ENCODE measurements around the gene SLC22A14. TPM values are rescaled to one million over a fixed set of nuclear protein-coding genes. Genes with fewer than 3 reads are reported as not detected.
"Not testable (repeated sequence)": the region's sequence is repeated elsewhere in the genome, so short reads cannot be mapped to it uniquely, and the experiment has no call there.

SLC22A14 gene
- total RNA-seq, 4 donors from 2014 or later: 5.0 TPM; not detected in 3

DNA sequence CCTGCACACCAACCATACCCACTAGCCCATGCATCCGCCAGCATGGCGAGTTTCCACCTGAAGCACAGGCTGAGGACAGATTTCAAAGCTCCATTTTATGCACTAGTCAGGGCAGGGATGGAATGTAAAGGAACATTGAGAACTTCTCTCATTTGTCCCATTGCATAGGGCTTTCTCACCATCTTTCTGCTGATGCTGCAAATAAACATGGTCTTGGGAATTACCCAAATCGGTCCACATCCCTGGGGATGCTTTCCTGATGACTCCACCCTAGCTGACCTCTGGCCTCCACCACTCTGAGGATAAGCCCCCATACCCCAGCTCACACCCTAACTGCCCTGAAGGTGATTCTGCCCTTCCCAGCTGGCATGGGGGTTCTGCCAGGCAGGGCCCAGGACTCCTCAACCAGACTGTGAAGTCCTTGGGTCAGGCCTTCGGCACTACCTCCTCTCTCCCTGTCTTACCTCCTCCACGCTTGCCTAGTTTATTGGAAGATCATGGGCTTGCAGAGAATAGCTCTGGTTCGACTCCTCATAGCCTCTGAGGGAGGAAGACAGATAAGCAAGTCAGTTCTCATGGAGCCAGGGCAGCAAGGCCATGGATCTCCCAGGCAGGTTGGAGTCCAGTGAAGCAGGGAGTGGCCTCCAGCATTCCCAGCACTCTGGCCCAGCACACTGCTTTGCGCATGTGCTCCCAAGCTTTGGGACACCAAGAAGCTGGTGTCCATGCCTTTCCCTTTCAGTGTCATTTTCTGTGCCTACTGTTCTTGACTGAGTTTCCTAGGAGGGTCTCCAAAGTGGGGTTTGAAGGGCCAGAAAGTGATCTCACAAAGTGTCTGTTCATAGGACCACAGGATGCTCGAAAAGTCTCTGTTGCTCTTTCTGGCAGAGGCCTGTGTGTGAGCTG lies 36.9 kb downstream of the SLC22A14 start:
- H3K4me1 ChIP-seq: no peaks in the 10 kb centered on the region
- TF ChIP-seq CTCF (IDR thresholded peaks at IDR 0.05): no peak
- no peak for TF ChIP-seq POLR2A (IDR thresholded peaks at IDR 0.05)
- no peak overlapping the region for H3K27ac ChIP-seq
- DNase-seq: no peak
- no peaks in the 10 kb centered on the region for H3K27me3 ChIP-seq
- no peaks in the 10 kb centered on the region for H3K9me3 ChIP-seq
- no peak overlapping the region for H3K4me3 ChIP-seq
- no peaks in the 10 kb centered on the region for H3K36me3 ChIP-seq

- H3K27me3 ChIP-seq, H3K9me3 ChIP-seq, H3K36me3 ChIP-seq, DNase-seq, H3K4me3 ChIP-seq, H3K27ac ChIP-seq, H3K4me1 ChIP-seq: not testable (repeated sequence)
Measured at GRCh38 chr3:38320638-38321037, 38.5 kb downstream of the SLC22A14 start.

DNA sequence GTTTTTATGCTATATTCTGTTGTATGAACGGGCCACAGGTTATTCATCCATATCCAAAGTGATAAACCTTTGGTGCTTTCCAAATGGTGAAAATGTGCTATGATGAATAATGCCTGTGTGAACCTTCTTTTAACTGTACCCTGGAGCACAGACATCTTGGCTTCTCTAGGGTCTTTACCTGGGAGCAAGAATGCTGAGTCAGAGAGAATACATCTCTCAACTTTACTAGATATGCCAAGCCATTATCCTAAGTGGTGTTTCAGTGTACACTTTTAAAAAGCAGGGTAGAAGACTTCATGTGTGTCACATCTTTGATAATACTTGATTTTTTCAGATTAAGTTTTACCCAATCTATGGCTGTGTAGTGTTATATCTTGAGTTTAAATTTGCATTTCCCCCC lies 41.0 kb downstream of the SLC22A14 start:
- H3K4me1 ChIP-seq: no peaks in the 10 kb centered on the region
- H3K27me3 ChIP-seq: no peaks in the 10 kb centered on the region
- TF ChIP-seq CTCF (IDR thresholded peaks at IDR 0.05) (no peak), POLR2A (IDR thresholded peaks at IDR 0.05) (no peak)
- no peak for DNase-seq
- H3K4me3 ChIP-seq: no peak overlapping the region
- no peak overlapping the region for H3K27ac ChIP-seq
- H3K36me3 ChIP-seq: no peaks in the 10 kb centered on the region
- H3K9me3 ChIP-seq: no peaks in the 10 kb centered on the region

DNA sequence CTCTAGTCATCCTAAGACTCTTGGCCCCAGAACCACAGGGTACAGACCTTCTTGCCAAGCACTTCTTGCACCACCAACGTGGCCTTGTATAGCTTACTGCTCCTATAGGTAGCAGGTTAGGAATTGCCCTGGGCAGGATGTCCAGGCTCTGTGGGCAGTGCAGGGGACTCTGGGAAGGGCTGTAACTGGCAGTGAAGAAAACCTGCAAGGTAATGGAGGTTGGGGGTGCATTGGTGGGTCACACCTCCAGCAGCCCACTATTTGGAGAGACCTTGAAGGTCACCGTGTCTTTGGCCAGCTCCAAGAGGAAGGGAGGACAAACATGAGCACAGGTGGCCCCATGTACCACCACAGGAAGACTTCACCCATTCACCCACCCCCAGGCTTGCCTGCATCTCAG lies 43.2 kb downstream of the SLC22A14 start:
- Histone ChIP-seq H3K27ac (no peak overlapping the region), H3K4me3 (no peak overlapping the region), H3K27me3 (no peaks in the 10 kb centered on the region), H3K4me1 (no peaks in the 10 kb centered on the region), H3K36me3 (no peaks in the 10 kb centered on the region), H3K9me3 (no peaks in the 10 kb centered on the region)
- TF ChIP-seq CTCF (IDR thresholded peaks at IDR 0.05) (no peak), POLR2A (IDR thresholded peaks at IDR 0.05) (no peak)
- no peak for DNase-seq

- Histone ChIP-seq H3K4me3 (no peak overlapping the region), H3K36me3 (no peaks in the 10 kb centered on the region), H3K27me3 (no peaks in the 10 kb centered on the region), H3K27ac (no peak overlapping the region), H3K9me3 (no peaks in the 10 kb centered on the region), H3K4me1 (no peaks in the 10 kb centered on the region)
- no peak for DNase-seq
- no peak for TF ChIP-seq POLR2A (IDR thresholded peaks at IDR 0.05)
- TF ChIP-seq CTCF (IDR thresholded peaks at IDR 0.05): no peak
Measured at GRCh38 chr3:38327335-38328009, 45.4 kb downstream of the SLC22A14 start.

Data from Peyer's patch (tissue), 4 donors.